HG02970 (cell line): Measurements from ENCODE around the gene C3orf22.

Source experiments
- ATAC-seq: cut with Tn5 transposase; IDR thresholded peaks from one replicate; pipeline ENCODE4 v1.9.1; 2021; ENCODE audit warnings: mild to moderate bottlenecking, moderate library complexity, moderate number of reproducible peaks; ENCODE audit not compliant: unreplicated experiment, low FRiP score

The C3orf22 gene

GRCh38 chr3:126557415-126557745 lies 1.4 kb downstream of the C3orf22 start:
- ATAC-seq: no peak

- no peak for ATAC-seq
Measured at GRCh38 chr3:126556637-126557414, 1.9 kb downstream of the C3orf22 start.

GRCh38 chr3:126555795-126556636 lies 2.7 kb downstream of the C3orf22 start:
- no peak for ATAC-seq

GRCh38 chr3:126554560-126555525 lies 3.9 kb downstream of the C3orf22 start:
- no peak for ATAC-seq

- ATAC-seq: no peak
Measured at GRCh38 chr3:126553284-126554084, 5.2 kb downstream of the C3orf22 start.

- ATAC-seq: no peak
Measured at GRCh38 chr3:126552688-126553283, 5.9 kb downstream of the C3orf22 start.

- no peak for ATAC-seq
Measured at GRCh38 chr3:126551839-126552687, 6.7 kb downstream of the C3orf22 start.

- no peak for ATAC-seq
Measured at GRCh38 chr3:126551121-126551838, 7.5 kb downstream of the C3orf22 start.

GRCh38 chr3:126550488-126551051 lies 8.2 kb downstream of the C3orf22 start:
- ATAC-seq: no peak

- ATAC-seq: no peak
Measured at GRCh38 chr3:126549861-126550487, 8.8 kb downstream of the C3orf22 start.

- ATAC-seq: no peak
Measured at GRCh38 chr3:126548556-126549466, 9.9 kb downstream of the C3orf22 start.

- ATAC-seq: no peak
Measured at GRCh38 chr3:126547721-126548120, 11.0 kb downstream of the C3orf22 start.

- no peak for ATAC-seq
Measured at GRCh38 chr3:126546549-126547239, 12.0 kb downstream of the C3orf22 start.

- ATAC-seq: no peak
Measured at GRCh38 chr3:126546013-126546412, 12.7 kb downstream of the C3orf22 start.

- ATAC-seq: no peak
Measured at GRCh38 chr3:126545544-126545943, 13.2 kb downstream of the C3orf22 start.
